Ecto neural progenitor cell (in vitro differentiated cells): ENCODE results near the gene RFK.
"Not testable (repeated sequence)": the region's sequence is repeated elsewhere in the genome, so short reads cannot be mapped to it uniquely, and the experiment has no call there.

Source experiments
- DNase-seq: peaks from one replicate; pipeline ENCODE4 v3.0.0-alpha.2; 2018; ENCODE audit warnings: low spot score

RFK gene

DNA sequence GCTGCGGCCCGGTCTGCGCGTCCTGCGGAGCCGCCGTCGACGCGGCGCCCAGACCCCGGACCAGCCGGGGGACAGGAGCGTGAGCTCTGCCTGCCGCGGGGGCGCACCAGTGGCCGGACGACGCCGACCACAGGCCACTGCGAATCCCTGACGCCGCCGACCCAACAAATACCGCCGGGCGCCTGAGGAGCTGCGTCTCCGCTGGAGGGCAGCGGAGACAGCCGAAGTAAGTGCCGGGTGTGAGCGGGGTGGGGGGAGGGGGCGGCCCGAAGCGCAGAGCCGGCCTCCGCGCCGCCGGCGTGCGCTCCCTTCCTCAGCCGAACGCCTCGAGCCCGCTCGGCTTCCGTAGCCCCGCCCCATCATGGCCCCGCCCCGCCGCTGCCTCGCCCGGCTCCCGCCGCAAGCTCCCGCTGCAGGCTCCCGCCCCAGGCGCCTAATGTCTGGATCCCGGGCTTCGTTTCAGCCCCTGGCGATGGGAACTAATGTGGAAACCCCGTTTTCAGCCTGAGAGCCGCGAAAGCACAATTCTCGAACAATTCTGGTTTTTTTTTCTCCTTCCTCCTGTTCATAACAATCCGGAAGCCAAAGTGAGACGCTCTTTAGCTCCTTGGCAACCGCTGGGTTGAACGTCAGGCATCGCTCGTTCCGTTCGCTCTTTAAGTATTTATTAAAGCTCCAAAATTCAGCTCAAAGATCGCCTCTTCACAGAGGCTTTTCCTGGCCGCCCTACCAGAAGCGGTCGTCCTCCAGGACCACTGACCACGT, at the start of gene RFK:
Gene RFK (minus strand): TSS at position 232 of the 765 bp plus-strand sequence. CDS start 255 bp downstream, outside the sequence.
- DNase-seq, result peak; percentile 98

DNA sequence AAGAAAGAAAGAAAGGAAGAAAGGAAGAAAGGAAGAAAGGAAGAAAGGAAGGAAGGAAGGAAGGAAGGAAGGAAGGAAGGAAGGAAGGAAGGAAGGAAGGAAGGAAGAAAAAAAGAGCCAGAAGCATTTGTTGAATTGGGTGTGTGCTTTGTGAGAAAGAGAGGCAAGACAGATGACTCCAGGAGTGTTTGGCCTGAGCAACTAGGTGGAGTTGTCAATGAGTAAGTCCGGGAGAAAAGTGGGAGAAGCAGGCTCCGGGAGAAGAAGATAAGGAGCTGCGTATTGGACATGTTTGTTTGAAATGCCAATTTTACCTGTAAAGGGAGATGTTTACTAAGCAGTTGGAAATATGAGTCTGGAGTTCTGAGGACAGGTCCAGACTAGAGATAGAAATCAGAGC, 49.7 kb upstream of the RFK start:
- no peak for DNase-seq

DNA sequence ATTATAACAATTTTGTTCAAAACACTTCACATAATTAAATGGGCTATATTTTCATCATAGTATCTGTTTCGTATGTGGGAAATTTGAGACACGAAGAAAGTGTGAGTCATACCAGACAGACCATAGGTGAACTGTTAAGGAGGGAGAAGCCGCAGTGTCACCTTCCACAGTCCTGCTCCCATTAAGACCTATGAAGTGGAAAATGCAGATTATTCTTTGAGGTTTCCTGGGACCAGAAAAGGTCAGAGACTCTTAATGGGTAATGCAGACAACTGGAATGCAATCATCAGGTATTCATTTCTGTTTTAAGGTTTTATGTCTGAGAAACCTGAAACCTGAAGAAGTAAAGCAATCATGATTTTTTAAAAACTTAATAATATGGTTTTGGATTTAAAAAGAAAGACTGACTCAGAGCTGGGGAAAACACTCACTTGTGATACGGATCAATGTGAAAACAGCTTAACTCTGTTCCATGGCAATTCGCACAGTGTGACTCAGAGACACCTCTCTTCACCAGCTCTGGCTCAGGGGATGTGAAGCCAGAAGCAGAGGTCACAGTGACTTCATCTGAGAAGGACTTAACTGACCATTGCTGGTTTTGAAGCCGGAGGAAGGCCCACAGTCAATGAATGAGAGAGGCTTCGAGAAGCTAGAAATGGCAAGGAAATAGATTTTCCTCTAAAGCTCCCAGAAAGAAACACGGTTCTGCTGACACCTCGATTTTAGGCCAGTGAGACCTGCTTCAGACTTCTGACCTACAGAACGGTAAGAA, 47.5 kb upstream of the RFK start:
- no peak for DNase-seq

DNA sequence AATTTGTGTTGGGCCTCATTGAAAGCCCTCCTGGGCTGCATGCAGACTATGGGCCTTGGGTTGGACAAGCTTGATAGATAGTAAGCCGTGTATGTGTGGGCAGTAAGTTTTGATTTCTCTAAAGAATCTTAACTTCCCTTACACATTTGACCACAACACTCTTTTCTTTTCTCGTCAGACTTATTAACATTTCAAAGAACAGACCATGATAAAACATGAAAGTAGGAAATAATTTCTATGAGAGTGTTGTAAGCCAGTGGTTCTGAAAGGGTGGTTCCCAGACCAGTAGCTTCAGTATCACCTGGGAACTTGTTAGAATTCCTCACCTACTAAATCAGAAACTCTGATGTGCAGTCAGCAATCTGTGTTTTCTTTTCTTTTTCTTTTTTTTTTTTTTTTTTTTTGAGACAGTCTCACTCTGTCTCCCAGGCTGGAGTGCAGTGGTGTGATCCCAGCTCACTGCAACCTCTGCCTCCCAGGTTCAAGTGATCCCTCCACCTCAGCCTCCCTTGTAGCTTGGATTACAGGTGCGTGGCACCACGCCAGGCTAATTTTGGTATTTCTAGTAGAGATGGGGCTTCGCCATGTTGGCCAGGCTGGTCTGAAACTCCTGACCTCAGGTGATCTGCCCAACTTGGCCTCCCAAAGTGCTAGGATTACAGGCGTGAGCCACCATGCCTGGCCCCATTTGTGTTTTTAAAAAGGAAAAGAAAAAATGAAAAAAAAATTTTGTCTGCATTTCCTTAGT, 44.8 kb upstream of the RFK start:
- no peak for DNase-seq

DNA sequence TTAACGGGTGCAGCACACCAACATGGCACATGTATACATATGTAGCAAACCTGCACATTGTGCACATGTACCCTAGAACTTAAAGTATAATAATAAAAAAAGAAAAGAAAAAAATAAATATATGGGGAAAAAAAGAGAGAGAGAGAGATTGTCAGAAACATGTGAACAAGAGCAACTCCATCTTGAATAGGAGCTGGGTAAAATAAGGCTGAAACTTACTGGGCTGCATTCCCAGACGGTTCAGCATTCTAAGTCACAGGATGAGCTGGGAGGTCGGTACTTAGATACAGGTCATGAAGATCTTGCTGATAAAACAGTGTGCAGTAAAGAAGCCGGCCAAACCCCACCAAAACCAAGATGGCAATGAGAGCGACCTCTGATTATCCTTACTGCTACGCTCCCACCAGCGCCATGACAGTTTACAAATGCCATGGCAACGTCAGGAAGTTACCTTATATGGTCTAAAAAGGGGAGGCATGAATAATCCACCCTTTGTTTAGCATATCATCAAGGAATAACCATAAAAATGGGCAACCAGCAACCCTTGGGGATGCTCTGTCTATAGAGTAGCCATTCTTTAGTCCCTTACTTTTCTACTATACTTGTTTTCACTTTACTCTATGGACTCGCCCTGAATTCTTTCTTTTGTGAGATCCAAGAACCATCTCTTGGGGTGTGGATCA, 42.9 kb upstream of the RFK start:
- not testable (repeated sequence) for DNase-seq

DNA sequence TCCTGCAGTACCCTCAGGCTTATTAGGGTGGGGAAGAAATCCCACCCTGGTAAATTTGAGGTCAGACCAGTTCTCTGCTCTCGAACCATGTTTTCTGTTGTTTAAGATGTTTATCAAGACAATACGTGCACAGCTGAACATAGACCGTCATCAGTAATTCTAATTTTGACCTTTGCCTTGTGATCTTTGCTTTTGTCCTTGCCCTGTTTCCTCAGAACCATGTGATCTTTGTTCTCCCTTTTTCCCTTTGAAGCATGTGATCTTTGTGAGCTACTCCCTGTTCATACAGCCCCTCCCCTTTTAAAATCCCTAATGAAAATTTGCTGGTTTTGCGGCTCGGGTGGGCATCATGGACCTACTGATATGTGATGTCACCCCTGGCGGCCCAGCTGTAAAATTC, 40.7 kb upstream of the RFK start:
- not testable (repeated sequence) for DNase-seq

DNA sequence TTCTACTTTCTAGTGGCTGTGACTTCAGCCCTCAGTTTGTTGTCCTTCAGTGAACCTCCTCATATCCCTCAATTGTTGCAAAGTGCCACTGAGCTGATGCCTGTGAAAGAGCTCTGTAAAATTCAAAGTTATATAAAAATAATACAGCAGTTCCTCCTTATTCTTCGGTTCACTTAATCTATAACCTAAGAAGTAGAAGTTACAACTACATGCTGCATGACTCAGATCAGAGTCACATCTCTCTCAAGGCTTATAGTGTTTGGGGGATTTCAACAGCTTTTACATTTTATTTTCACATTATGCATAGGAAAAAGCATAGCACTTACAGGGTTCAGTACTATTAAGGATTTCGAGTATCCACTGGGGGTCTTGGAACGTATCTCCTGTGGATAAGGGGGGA, 39.6 kb upstream of the RFK start:
- no peak for DNase-seq

DNA sequence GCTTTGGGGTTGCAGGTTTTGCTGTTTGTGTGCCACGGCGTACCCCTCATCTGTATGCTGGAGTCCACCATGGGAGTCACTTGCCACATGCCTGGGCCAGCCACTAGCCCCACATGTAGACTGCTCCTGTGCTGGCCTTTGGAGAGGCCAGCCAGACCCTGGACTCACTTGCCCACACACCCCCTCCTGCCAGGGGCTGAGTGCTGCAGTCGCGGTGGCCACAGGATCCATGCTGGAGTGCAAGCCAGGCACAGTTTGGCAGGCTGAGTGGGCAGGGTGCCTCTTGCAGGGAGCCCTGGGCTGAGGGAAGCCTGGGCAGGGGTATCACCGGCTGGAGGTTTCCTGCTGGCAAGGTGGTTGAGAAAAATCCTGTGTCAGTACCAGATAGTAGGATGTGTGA, 39.2 kb upstream of the RFK start:
- no peak for DNase-seq

DNA sequence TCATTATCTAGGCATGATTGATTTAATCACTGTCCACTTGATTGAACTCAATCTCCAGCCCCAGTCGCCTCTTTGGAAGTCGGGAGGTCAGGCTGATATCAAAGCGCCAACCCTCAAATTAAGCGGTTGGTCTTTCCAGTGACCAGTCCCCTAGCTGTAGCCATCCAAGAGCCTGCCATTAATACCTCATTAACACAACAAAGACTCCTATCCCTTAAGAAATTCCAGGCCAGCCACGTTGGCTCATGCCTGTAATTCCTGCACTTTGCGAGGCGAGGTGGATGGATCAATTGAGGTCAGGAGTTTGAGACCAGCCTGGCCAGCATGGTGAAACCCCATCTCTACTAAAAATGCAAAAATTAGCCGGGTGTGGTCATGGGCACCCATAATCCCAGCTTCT, 37.4 kb upstream of the RFK start:
- peak; percentile 48 for DNase-seq

DNA sequence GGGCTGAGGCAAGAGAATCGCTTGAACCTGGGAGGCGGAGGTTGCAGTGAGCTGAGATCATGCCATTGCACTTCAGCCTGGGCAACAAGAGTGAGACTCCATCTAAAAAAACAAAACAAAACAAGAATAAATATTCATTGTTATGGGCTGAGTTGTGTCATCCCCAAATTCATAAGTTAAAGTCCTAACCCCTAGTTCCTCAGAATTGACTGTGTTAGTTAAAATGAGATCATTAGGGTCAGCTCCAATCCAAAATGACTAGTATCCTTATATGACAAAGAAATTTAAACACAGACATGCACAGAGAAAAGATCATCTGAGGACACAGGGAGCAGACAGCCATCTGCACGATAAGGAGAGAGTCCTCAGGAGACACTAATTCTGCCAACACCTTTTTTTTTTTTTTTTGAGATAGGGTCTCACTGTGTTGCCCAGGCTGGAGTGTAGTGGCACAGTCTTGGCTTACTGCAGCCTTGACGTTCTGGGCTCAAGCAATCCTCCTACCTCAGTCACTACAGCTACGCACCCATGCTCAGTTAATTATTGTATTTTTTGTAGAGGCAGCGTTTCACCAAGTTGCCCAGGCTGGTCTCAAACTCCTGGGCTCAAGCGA, 32.7 kb upstream of the RFK start:
- no peak for DNase-seq

DNA sequence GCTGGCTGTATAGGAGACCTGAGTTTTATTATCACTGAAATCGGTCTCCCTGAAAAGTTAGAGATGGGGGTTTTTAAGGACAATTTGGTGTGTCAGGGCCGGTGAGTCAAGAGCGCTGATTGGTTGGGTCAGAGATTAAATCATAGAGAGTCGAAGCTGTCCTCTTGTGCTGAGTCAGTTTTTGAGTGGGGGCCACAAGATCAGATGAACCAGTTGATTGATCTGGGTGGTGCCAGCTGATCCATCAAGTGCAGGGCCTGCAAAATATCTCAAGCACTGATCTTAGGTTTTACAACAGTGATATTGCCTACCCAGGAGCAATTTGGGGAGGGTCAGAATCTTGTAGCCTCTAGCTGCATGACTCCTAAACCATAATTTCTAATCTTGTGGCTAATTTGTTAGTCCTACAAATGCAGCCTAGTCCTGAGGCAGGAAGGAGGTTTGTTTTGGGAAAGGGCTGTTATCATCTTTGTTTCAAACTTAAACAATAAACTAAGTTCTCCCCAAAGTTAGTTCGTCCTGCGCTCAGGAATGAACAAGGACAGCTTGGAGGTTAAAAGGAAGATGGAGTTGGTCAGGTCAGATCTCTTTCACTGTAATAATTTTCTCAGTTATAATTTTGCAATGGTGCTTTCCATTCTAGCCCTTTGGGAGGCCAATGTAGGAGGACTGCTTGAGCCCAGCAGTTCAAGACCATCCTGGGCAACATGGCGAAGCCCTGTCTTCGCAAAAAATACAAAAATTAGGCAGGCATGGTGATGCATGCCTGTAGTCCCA, 31.6 kb upstream of the RFK start:
- no peak for DNase-seq

DNA sequence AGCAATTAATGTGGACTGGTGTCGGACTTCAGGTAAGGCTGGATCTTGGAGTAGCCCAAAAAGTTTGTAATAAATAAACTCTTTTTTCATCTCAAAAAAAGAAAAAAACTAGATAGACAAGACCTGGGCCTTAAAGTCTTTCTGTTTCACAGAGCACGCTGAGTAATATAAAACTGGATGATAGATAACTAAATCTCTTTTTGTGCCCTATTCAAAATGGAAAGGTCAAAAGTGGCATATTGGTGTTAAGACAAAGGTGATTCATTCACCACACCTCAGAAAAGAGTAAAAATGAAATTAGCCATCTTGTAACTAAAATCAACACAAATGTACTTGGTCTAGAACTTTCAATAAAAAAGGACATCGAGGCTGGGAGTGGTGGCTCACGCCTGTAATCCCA, 30.3 kb upstream of the RFK start:
- DNase-seq, result no peak

DNA sequence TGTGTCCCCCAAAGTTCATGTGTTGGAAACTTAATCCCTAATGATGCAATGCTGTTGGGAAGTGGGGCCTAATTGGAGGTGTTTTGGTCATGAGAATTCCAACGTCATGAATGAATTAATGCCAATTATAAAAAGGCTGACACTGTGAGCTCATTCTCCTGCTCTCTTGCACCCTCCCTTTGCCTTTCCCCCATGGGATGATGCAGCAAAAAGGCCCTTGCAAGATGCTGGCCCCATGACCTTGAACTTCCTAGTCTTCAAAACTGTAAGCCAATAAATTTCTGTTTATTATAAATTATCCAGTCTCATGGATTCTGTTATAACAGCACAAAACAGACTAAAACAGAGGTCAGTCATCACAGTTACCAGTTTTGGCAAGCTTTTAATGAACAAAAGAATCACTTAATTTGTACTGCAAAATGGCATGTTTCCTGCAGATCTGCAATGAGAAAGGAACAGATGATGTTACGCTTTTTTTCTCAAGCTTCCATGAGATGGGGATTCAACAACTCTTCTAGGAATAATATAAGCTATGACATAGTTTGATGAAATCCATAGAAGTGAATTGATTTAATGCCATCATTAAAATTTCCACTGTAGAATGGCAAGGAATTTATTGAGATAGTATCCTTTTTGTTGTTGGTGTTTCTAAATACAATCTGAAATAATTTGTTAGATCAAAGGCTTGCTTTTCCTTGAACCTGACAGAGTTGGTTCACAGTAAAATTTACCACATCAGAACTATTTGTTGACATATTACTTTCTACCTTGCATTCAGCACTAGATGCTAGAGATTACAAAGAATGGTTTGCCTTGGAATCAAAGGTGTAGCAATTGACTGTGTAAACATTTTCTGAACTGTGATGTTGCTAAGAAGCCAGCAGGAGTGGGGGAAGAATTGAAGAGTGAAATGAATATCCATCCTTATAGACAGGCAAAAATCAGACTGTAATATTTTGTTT, 29.3 kb upstream of the RFK start:
- no peak for DNase-seq

DNA sequence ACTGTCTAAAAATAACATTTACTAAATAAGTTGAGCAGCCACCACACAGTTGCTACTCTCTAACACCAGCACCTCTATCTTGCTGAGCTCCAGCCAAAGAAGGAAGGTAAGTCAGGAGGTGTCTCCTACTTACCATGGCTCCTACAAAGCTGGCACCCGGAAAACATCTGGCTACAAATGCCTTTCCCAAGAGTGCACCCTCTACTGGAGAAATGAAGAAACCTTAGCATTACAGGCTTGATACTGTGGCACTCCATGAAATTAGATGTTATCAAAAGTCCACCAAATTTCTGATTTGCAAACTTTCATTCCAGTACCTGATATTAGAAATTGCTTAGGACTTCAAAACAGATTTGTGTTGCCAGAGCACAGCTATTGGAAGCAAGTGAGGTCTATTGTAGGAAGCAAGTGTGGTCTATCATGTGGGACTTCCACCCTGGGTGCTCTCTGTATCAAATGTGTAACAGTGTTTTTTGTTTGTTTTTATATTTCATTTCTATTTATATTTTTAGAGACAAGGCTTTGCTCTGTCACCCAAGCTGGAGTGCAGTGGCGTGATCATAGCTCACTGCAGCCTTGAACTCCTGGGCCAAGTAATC, 25.7 kb upstream of the RFK start:
- DNase-seq, result no peak

DNA sequence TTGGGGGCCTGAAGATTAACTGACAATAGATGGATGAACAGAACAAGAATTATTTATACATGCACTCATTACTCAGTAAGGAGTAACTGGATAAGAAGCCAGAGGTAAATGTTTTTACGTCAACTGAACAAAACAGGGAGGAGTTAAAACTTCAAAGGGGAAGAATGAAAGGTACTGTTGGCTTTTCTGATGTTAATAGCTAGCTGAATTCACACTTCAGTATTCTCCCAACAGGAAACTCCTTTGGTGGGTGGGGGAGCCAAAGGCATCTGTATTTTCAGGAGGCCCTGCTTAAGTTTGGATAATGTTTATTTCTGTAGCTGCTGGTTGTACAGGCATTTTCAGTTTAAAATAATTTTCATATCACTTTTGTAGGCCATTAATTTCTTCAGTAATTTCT, 23.2 kb upstream of the RFK start:
- no peak for DNase-seq

DNA sequence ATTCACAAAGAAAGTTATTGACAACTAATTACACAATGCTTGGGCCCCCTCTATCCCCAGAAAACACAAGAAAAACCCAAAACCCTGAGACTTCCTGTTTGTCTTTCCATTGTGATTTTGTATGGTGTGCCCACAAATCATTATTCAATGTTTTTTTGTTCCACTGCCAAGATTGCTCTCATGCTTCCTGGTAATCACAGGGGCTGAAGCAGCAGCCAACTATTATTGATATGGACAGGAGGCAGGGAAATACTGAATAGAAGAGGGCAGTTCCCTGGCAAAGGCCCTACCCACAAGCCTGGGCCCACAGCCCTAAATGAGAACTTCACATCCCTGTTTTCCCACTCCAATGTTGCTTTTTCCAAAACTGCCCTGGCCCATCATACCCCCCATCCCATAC, 21.5 kb upstream of the RFK start:
- DNase-seq, result no peak

DNA sequence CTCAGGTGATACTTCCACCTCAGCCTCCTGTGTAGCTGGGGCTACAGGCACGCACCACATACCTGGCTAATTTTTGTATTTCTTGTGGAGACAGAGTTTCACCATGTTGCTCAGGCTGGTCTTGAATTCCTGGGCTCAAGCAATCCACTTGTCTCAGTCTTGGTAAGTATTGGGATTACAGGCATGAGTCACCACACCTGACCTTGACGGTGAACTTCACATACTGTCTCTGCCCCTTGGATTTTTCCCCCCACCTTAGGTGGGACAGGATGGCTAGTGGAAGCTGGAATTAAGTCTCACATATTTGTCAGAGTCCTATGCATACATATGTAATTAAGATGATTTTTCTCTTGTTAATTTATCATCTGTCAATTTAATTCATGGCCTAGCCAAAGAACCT, 20.9 kb upstream of the RFK start:
- no peak for DNase-seq

DNA sequence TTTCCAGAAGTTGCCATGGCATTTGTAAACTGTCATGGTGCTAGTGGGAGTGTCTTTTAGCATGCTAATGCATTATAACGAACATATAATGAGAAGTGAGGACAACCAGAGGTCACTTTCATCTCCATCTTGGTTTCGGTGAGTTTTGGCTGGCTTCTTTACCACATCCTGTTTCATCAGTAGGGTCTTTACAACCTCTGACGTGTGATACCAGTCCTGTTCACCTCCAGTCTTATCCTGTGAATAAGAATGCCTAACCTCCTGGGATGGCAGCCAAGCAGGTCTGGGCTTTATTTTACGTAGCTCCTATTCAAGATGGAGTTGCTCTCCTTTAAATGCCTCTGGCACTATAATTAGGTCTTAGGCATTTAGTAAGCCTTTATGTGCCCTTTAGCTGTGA, 20.4 kb upstream of the RFK start:
- no peak for DNase-seq

DNA sequence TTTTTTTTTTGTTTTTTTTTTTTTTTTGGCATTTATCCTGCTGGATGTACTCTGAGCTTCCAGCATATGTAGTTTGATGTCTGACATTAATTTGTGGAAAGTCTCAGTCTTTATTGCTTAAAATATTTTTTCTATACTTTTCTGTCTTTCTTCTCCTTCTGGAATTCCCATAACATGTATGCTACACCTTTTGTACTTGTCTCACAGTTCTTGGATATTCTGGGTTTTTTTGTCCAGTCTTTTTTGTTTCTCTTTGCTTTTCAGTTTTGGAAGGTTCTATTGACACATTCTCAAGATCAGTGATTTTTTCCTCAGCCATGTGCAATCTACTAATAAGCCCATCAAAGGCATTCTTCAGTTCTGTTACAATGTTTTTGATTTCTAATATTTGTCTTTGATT, 19.4 kb upstream of the RFK start:
- DNase-seq, result no peak

DNA sequence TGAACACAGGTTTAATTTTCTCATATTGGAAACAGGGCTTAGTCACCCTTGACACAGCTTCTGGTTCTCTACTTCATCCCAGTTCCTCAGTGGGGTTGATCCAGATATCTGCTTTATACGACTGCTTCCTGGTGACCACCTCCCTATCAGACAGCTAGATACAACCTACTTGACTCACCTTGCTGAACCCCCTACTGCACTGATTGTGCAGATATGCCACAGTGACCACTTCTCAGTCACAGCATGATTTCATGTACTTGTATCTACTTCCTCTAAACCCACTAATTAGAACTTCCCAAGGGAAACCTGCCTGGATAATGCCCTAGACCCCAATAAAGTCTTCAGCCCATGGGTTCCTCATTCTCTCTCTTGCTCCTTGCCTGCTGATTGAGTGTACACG, 18.4 kb upstream of the RFK start:
- no peak for DNase-seq
